Kidney capillary endothelial cell (primary cell): ENCODE measurements around the gene SELENOW.
"Not testable (repeated sequence)": the region's sequence is repeated elsewhere in the genome, so short reads cannot be mapped to it uniquely, and the experiment has no call there.

ENCODE experiments used
- DNase-seq: peaks from one replicate; pipeline ENCODE4 v3.0.0-alpha.2; 2018; ENCODE audit warnings: low spot score

SELENOW gene

GRCh38 chr19:47786566-47786965 is 8.1 kb downstream of the SELENOW start:
- DNase-seq: no peak

- not testable (repeated sequence) for DNase-seq
Observed at GRCh38 chr19:47787307-47787706, 8.8 kb downstream of the SELENOW start.

DNA sequence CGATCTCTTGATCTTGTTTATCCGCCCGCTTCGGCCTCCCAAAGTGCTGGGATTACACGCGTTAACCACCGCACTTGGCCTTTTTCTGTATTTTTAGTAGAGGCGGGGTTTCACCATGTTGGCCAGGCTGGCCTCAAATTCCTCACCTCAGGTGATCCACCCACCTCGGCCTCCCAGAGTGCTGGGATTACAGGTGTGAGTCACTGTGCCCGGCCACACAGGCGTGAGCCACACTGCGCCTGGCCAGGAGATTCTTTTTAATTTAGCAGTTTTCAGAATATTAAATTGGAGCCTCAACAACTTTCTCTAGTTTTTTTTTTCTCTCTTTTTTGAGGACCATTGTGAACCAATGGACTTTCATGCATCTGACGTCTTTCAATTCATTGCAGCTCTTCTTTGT is 11.3 kb downstream of the SELENOW start:
- not testable (repeated sequence) for DNase-seq

DNA sequence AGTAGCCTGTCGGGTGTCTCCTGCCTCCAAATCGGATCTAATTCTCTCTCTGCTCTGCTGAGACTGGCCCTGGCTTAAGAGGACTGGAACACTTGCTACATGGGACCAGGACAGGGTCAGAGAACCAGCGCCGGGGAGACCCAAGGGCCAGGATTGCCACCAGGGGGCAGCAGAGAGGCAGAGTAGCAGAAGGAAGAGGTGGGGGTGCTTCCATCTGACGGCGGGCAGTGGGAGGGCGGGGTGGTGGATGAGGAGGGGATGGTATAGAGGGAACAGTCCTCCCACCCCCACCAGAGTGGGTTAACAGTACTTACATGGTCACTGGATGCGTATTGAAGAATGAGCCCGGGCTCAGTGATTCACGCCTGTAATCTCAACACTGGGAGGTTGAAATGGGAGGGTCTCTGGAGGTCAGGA is 11.9 kb downstream of the SELENOW start:
- peak; percentile 63 for DNase-seq

DNA sequence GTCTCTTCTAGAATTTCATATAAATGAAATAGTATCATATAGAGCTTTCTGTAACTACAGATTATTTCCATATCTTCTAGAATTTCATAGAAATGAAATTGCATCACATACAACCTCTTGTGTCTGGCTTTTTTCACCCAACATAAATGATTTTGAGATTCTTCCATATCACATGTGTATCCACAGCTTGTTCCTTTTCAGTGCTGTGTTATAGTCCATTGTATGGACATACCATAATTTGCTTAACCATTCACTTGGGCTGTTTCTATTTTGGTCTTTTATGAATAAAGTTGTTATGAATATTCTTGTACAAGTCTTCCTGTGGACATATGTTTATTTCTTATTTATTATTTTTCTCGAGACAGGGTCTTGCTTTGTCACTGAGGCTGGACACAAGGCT is 14.1 kb downstream of the SELENOW start:
- DNase-seq: no peak

- DNase-seq: no peak
Observed at GRCh38 chr19:47794526-47794925, 16.0 kb downstream of the SELENOW start.

GRCh38 chr19:47796785-47797184 is 18.3 kb downstream of the SELENOW start:
- no peak for DNase-seq

DNA sequence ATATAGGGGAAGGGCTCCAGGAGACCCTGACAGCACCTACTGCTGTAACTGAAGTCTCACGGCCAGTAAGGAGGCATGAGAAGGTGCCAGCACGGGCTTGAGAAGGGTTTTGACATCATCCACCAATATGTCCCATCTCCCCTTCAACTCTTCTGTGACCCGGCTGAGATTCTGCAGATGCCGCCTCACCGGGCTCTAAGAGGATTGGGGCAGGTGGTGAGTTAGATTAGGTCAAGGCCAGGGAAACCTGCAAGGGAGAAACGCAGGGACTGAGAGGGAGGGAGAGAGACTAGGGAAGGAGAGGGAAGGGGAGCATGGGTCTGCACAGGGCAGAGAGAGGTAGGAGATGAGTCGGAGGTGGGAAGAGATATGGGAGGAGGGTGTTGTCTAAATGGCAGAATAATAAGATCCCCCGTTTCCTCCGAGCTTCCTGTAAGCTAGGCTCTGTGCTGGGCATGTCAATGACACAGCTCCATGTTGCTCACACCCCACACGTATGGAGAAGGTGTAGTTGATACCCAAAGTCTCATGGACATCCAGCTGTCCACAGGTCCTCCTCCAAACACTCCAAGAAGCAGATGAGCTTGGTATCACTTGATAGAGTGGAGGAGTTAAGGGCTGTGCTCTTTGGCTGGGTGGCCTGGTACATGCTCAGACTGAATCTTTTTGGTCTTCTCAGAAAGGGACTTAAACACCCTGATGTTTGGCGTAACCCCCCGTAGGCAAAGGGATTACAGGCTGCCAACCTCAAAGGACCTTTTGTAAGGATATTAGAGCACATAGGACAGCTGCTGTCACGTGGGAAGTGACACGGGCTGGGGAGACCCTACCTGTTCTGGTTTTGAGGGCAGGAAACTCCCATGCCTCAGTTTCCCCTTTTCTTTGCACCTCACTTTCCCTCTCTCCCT is 19.7 kb downstream of the SELENOW start:
- DNase-seq: no peak

DNA sequence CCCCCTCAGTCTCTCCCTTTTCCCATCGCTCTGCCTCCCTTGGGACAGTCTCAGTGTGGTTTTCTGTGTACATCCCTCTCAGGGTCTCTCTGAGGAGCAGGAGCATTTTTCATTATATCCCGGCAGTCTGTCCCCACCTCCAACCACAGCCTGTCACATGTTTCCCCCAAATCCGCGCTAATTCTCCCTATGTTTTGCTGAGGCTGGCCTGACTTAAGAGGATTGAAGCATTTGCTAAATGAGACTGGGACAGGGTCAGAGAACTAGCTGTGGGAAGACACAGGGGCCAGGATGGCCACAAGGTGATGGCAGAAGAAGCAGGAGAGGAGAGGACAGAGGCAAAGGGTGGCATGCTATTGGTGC is 20.4 kb downstream of the SELENOW start:
- no peak for DNase-seq

GRCh38 chr19:47801270-47801669 is 22.8 kb downstream of the SELENOW start:
- DNase-seq: no peak

DNA sequence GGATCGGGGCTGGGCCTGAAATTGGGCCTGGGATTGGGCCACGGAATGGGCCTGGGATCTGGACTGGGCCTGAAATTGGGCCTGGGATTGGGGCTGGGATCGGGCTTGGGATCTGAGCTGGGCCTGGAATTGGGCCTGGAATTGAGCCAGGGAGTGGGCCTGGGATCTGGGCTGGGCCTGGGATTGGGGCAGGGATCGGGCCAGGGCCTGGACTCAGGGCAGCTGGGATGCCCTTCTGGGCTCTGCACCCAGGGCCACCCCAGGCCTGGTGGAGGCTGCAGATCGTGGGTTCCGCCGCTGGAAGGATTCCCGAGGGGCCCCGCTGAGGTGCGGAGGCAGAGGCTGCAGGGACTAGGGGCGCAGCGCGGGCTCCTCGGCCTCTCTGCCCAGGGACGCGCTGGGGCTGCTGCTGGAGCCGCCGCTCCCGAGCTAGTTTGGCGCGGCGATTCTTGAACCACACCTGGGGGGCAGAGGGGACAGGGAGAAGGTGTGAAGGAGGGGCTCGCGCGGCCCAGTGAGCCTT is 24.1 kb downstream of the SELENOW start:
- no peak for DNase-seq

- DNase-seq: not testable (repeated sequence)
Observed at GRCh38 chr19:47803148-47803547, 24.6 kb downstream of the SELENOW start.

GRCh38 chr19:47803671-47804070 is 25.2 kb downstream of the SELENOW start:
- not testable (repeated sequence) for DNase-seq

GRCh38 chr19:47804451-47804850 is 25.9 kb downstream of the SELENOW start, which contains the start of gene TPRX1:
TSS of gene TPRX1 (minus strand) at chr19:47804551. CDS start at chr19:47804539, 12 bp downstream.
- DNase-seq: not testable (repeated sequence)

DNA sequence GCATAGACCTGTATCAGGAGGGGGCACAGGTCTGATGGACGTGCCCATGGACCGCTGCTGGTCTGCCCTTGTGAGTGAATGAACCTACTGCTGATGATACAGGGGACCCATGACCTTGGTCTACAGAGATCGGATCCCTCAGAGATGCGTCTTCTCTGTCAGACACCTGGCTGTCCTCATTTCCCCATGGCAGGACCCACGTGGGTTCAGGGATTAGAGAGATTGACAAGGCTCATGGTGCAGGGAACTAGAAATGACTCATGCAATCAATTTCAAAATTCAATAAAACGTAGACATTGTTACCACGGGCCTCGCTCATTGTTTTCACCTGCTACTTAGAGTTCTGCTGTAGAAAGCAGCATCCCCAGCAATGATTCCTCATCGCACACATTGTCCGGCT is 26.8 kb downstream of the SELENOW start:
- no peak for DNase-seq

DNA sequence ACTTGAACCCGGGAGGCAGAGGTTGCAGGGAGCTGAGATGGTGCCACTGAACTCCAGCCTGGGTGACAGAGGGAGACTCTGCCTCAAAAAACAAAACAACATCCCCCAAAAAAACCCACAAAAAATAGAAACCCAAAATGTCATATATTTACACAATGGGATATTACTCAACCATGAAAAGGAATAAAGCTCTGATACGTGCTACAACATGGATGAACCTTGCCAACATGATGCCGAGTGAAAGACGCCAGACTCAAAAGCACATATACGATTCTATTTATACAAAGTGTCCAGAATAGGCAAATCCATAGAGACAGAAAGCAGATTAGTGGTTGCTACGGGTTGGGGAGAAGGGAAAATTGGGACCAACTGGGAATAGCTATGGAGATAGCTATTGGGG is 27.9 kb downstream of the SELENOW start:
- DNase-seq: no peak

GRCh38 chr19:47813304-47813994 is 34.9 kb downstream of the SELENOW start:
- DNase-seq: peak; percentile 36

DNA sequence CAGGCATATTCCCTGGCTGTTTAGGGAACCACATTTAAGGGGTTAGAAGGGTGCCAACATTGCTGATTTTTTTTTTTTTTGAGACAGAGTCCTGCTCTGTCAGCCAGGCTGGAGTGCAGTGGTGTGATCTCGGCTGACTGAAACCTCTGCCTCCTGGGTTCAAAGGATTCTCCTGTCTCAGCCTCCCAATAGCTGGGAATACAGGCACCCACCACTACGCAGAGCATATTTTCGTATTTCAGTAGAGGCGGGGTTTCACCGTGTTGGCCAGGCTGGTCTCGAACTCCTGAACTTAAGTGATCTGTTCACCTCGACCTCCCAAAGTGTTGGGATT is 35.5 kb downstream of the SELENOW start:
- no peak for DNase-seq

- not testable (repeated sequence) for DNase-seq
Observed at GRCh38 chr19:47816270-47816669, 37.8 kb downstream of the SELENOW start.

- DNase-seq: not testable (repeated sequence)
Observed at GRCh38 chr19:47818221-47818620, 39.7 kb downstream of the SELENOW start.

- DNase-seq: no peak
Observed at GRCh38 chr19:47819858-47820257, 41.4 kb downstream of the SELENOW start.

- no peak for DNase-seq
Observed at GRCh38 chr19:47820410-47820809, 41.9 kb downstream of the SELENOW start.

DNA sequence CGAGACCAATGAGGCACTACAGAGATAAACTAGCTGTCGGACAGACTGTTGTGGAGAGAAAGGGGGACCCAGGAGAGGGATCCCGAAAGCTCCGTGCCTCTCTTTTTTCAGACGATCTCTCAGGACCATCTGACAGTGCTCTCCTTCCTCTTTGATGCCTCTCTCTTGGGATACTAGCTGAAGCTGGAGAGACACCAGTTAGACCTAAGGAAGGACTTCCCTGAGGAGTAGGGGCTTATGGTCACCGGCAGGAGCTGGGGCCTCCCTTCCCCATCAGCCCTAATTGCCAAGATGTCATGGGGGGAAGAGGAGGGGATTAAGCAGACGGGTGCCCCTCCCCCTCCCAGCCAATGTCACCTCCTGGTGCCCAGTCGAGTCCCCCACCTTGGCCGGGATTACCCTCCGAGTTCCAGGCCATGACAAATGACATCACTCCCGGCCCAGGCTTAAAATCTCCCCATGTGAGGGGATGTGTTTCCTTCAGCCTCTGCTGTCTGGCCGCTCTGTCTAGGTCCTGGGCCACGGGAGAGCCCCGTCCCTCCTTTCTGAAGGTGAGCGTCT is 43.0 kb downstream of the SELENOW start, which contains the start of gene CRX:
TSS of gene CRX (plus strand) at position 478 of the 561 bp plus-strand sequence. CDS start 12,507 bp downstream, outside the sequence.
- no peak for DNase-seq
